Amniotic epithelial cell (primary cell): Measurements from ENCODE around the gene TSR1.

Experiments
- DNase-seq: peaks from one replicate; pipeline ENCODE4 v3.0.0-alpha.2; 2010; ENCODE audit warnings: low read depth

The TSR1 gene

DNA sequence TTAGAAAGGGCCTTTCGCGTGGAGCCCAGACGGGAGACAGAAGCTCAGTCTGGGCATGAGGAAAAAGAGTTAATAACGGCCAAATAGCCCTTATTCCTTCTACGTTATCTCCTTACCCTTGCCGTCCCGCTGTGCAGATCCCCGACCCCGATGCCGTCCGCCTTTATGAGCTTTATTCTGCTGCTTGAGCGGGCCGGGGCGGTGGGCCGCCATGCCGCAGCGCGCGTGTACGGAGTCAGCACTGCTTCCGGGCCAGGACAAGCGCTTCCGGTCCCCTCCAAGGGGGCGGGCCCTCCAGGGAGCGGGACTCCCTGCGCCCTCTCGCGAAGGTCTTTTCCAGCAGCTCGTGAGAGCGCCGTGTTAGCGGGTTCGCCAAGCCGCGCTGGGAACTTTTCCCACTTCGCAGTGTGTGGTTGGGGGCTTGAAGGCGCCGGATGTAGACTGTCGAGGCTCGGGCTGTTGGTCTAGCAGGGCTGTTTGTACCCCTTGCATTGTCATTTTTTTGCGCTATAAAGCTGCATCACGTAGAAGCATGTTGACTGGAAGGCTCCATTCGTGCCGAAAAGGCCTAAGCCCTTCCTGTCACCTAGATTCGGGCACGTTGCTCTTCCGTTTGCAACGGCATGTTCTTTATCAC lies at the start of gene TSR1:
Gene TSR1 (minus strand): TSS at position 243 of the 637 bp plus-strand sequence. CDS start 30 bp downstream, at position 213.
- DNase-seq, result peak; percentile 87

- no peak for DNase-seq
These were observed 49.3 kb upstream of the TSR1 start for GRCh38 chr17:2385240-2386210.

GRCh38 chr17:2384439-2385127 lies 48.3 kb upstream of the TSR1 start:
- no peak for DNase-seq

DNA sequence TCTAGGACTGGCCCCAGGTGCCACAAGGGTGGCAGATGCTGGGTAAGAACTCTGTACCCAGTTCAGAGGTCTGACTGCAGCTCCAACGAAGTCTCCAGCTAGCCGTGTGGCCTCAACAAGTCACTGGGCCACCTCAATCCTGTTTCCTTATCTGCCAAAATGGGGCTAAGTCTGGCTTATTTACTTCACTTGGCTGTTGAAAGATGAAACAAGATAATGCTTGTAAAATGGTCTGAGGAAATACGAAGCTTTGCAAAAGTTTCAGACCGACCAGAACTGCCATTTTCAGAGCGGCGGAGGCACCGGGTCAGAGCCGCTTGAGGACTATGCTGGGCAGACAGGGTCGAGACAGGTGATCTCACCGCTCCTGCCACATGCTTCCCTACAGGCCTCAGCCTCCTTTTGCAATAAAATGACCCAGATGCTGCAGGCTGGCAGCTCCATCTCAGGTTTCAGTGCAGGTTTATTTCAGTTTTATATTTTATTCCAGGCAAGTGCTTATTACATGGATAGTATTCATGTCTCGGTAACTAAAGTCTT lies 47.4 kb upstream of the TSR1 start:
- no peak for DNase-seq

DNA sequence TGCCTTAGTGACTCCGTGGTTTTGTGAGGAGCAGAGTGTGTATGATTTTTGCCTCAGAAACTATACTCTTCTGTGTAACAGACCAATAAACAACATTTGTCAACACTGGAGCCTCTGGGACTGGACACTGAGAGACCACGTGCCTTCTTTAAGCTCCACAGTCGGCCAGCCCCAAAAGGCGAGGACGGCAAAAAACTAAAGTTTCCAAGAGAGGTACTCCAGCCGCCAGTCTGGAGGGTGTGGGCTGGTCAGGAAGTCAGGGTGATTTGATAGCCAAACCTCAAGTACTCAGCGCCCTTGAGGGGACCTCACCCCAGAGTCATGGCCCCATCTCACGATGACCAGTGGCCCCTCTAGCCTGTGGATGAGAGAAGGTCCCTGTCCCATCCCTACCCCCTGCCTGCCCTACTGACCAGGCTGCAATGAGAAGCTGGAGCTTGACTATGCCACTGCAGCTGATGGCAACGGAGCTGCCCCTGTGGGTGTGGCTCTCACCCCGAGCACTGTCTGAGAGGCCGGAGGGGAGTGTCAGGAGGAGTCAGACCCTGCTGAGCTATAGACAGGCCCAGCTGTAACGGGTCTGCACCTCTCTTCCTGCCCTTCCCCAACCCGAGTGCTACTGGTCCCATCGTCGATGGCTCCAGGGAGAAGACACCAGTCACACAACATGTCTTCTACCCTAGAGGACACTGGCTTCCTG lies 44.8 kb upstream of the TSR1 start:
- no peak for DNase-seq

GRCh38 chr17:2380226-2380922 lies 44.1 kb upstream of the TSR1 start:
- DNase-seq, result no peak

GRCh38 chr17:2379489-2380225 lies 43.4 kb upstream of the TSR1 start:
- DNase-seq, result no peak

GRCh38 chr17:2378905-2379304 lies 42.6 kb upstream of the TSR1 start:
- DNase-seq, result no peak

- DNase-seq, result no peak
These were observed 41.4 kb upstream of the TSR1 start for GRCh38 chr17:2377659-2378058.

DNA sequence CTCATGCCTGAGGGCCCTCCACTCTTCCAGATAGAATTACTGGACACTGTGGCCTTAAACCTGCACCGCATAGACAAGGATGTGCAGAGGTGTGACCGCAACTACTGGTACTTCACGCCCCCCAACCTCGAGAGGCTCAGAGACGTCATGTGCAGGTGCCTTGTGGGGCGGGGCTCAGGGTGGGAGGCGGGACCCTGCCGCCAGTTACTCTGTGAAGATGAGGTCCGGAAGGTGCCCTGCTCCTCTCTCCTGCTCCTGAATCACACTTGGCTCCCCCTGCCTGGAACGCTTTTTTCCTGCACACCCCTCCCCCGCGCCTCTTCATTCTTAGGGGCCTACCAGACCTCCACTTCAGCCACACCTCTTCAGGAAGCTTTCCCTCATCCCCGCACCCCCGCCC lies 39.9 kb upstream of the TSR1 start:
- no peak for DNase-seq

- no peak for DNase-seq
These were observed 39.1 kb upstream of the TSR1 start for GRCh38 chr17:2375406-2375805.

DNA sequence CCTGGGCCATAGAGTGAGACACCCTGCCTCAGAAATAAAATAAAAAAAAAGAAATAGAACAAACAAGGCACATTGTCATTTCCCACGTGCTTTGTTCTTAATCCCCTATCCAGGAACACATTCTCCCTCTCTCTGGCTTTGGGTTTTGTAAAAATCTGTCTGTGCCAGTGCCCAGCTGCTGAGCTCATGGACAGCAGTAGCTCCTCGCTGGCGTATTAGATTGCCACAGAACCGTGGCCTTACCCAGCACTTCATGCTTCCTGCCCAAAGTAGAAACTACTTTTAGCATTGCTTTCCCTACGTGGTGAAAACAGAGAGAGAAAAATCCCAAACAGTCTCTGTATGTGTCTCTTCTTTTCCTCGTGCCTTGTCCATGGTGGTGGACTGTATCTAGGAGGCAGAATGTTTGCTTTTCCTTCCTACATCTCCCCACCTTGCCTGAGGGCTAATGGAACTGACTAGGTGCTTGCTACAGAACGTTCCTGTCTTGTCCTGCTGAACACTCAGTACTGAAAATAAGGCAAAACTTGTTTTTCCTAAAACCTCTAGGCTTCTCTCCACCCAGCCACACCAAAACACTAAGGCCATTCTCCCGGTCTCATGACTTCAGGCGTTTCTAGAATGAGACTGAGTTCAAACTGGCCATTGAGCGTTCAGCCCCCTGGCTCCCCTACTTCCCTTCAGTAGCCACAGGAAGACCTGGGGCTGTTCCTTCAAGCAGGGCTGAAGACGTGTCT lies 38.5 kb upstream of the TSR1 start:
- DNase-seq, result no peak

- DNase-seq, result no peak
These were observed 36.9 kb upstream of the TSR1 start for GRCh38 chr17:2373179-2373578.

GRCh38 chr17:2372681-2373080 lies 36.4 kb upstream of the TSR1 start:
- no peak for DNase-seq

- no peak for DNase-seq
These were observed 35.9 kb upstream of the TSR1 start for GRCh38 chr17:2372180-2372579.

DNA sequence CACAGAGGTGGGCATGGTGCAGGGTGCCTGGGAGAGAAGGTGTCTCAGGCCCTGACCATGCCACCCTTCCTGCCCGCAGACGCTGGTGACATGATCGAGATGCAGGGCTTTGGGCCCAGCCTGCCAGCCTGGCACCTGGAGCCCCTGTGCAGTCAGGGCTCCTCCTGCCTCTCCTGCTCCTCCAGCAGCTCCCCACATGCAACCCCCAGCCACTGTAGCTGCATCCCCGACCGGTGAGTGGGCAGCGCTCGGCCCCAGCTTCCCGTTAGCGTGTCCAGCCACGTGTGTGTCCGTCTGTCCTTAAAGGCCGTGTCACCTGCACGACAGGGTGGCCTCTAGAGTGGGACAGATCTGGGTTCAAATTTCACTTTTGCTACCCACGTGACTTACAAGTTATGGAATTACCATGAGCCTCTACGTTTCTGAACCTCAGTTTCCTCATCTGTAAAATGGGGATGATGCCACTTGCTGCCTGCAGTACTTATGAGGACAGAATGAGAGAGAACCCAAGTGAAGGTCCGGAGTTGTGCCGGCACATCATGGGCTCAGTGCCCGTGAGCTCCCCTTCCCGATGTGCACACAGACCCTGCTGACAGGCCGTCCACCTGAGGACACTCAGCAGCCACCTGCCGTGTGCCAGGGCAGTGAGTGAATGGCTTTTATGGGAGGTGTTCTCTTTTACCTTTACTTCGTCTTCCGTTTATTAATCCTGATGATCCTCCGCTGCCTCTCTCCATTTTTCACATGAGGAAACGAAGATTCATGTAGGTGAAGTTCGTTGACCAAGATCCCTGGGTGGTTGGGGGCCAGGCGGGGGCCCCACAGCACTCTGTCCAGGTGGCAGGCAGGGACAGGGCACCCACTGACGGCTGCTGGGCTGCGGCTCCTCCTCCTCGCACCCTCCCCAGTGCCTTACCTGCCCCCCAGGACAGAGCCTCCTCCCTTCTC lies 35.2 kb upstream of the TSR1 start:
- no peak for DNase-seq

DNA sequence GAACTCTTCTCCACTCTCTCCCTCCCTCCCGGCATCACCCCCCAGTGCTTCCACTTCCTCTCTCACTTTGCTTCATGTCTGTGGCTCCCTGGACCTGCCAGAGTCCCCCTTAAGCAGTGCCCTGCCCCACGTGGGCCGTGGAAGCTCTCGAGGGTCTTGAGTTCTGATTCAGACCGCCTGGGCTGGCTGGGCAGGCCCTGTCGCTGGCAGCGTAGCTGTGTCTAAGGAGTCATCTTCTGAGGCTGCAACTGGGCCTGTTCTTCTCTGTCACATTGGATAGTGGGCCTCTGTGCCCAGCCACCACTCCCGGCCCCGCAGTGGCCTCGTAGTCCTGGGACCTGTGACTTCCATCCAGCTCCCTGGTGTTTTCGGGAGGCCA lies 33.9 kb upstream of the TSR1 start:
- no peak for DNase-seq

DNA sequence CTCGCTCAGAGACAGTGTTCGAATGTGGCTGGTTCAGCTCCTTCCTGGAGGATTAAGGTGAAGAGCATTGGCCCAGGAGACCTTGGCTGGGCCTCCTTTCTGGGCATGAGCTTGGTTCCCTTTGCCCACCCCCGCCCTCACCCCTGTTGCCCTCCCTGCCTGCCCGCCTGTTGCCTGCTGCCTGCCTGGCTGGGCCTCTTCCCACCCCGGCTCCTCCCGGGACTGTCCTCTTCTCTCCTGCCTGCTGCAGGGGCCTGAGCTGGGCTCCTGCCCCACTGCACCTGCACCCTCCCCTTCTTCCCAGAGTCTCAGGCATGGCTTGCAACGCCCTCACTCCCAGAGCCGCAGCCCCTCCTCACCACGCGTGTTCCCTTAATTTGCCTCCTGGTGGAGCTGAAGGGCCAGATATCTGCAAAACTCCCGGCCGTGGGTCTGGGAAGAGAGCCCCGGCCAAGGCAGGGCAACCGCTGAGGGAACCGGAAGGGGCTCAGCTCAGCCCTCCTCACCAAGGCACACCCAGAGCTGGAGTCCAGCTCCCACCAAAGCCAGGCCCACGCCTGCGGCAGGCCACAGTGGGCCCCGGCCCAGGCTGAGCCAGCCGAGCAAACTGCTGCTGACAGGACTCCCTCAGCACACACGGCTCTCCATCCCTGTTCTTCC lies 33.4 kb upstream of the TSR1 start:
- DNase-seq, result peak; percentile 25
